ENCODE measurements around the gene CTRB1. TPM values are rescaled to one million over a fixed set of nuclear protein-coding genes. Genes with fewer than 3 reads are reported as not detected.

Gene CTRB1
- not detected for total RNA-seq

DNA sequence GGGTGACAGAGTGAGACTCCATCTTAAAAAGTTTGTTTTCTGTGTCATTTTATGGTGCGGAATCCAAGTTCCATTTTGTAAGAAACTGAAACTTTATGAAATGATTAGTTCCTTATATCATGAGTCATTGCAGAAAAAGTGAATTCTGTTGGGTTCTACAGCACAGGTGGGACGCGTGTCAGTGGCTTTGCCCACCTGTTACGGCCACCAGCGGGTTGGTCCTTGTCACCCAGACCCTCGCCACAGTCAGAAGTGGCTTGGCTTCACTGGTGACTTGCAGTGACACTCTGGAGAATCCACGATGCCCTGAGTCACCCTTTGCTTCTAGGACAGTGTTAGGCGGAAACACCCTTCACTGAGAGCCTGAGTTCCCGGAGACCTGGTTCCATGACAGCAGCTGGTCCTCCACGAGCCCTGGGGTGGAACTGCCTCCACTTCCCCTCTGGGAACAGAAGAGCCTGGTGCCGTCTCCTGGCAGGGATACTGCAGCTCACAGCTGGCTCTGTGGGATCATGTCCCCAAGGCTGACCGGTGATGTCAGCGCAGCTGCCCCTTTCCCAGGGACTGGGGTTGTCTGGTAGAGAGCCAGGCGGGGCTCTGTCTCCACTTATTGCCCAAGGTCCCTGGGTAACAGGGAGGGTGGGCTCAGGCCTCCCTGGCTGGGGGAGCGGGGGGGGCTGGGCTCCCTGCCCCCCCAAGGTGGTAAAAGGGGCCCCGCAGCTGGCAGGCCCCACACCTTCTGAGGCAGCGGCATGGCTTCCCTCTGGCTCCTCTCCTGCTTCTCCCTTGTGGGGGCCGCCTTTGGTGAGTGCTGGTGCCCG is at the start of gene CTRB1:
Gene CTRB1 (plus strand): TSS at position 733 of the 821 bp plus-strand sequence. CDS start 20 bp downstream, at position 753.

DNA sequence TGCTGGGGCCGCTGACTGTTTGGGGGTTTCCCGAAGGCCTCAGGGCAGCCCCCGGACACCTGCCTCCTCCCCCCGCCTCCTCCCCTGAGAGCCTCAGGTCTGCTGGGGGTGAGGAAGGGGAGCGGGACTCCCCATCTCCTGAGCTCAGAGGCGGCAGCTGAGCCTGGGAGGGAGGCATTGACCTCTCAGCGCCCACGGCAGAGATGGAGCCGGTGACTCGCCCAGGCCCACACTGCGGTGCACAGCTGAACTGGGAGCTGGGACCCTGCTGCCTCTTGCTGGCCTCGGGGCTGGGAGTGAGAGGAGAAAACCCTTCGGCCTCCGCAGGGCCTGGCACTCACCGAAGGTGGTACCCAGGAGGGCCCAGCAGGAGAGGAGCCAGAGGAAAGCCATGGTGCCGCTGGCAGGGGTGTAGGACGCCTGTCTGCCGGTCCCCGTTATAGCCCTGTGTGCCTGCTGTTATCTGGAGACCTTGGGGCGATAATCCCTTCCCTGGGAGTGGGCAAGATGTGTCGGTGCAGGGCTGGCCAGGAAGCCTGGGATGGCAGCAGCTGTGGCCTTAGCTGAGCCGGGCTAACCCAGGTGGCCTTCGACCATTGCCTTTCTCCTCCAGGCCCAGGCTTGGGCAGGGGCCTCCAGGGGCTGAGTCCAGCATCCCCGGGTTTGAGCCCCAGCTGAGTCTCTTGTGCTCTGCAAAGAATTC is 11.9 kb upstream of the CTRB1 start, which contains the start of gene CTRB2:
Gene CTRB2 (minus strand): TSS at position 413 of the 703 bp plus-strand sequence. CDS start 20 bp downstream, at position 393.

DNA sequence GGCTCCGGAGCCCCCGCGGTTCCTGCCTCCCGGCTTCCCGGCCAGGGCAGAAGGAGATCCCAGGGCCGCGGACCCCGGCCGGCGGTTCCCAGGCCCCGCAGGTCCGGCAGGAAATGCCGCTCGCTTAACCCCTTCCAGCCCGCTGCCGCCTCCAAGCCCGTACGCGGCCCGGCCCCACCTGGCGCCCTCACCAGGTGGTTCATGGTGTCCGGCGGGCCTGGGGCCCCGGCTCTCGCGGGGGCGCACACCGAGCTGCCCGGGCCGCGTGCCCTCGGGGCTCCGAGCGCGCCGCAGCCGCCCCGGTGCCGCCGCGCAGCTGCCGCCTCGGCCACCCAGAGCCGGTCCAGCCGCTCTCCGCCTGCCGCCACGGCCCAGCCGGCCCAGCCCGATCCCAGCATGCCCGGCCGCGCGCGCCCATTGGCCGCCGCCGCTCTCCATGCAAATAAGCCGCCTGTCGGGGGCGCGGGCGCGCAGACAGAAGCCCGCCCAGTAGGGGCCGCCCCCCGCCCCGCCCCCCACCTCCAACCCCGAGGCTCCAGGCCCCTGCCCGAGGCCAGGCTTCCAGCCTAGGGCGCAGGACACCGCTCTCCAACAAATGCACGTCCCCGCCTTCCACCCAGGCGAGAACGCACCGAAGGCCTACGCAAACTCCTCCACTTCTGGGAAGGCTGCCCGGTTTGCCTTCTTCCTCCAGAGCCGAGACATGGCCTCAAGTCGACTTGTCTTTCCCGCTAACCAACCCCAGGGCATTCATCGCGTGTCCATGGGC is 32.7 kb downstream of the CTRB1 start, which contains the start of gene BCAR1:
Gene BCAR1 (minus strand): TSS at position 345 of the 769 bp plus-strand sequence. CDS start 142 bp downstream, at position 203.

Other genes with a start within 250 kb of the CTRB1 start
- gene WDR59, start 233.9 kb upstream of the CTRB1 start, total RNA-seq: 49.9 TPM
- 23.9 TPM for gene ZNRF1, start 220.0 kb upstream of the CTRB1 start, total RNA-seq
- gene LDHD, start 102.2 kb upstream of the CTRB1 start, total RNA-seq: 15.0 TPM
- 20.3 TPM for gene ZFP1, start 70.5 kb upstream of the CTRB1 start, total RNA-seq
- not detected for gene CTRB2, start 11.8 kb upstream of the CTRB1 start, total RNA-seq
- gene BCAR1, start 32.6 kb downstream of the CTRB1 start, total RNA-seq: 77.0 TPM
- gene CFDP1, start 214.5 kb downstream of the CTRB1 start, total RNA-seq: 56.9 TPM
- gene TMEM170A, start 245.7 kb downstream of the CTRB1 start, total RNA-seq: 32.8 TPM